Caco-2 (cell line): ENCODE results near the gene IFIT2. TPM values are rescaled to one million over a fixed set of nuclear protein-coding genes. Genes with fewer than 3 reads are reported as not detected.

Experiments used
- BruUV-seq: library from RNA; stranded (reverse); fragments of 400-500 nt; replicated peaks from 2 replicates; lab custom pipeline; 2021; lab: Mats Ljungman, UMichigan
- CTCF ChIA-PET: fragments of 300-600 bp; sonication (Branson Sonifier 250); formaldehyde crosslinking; loops from one replicate; lab custom pipeline; 2022; ENCODE audit warnings: antibody characterized with exemption; lab: Charles Lee
- POLR2A ChIA-PET: fragments of 300-600 bp; sonication (Branson Sonifier 250); formaldehyde crosslinking; loops from one replicate; lab custom pipeline; 2022; ENCODE audit warnings: antibody characterized with exemption; lab: Charles Lee
- DNase-seq, 2 experiments: peaks; one replicate each; pipeline versions ENCODE4 v3.0.0 to v3.0.0-alpha.2; 2020 to 2022
- H3K27me3 ChIP-seq: replicated peaks from 2 replicates; pipeline ENCODE4 v1.6.0; 2011; ENCODE audit warnings: low read length; ENCODE audit not compliant: control insufficient read depth, insufficient read depth
- H3K36me3 ChIP-seq: 2 replicates; pipeline ENCODE4 v1.5.1; 2011; ENCODE audit warnings: low read length; ENCODE audit not compliant: control insufficient read depth, insufficient read depth
- H3K4me1 ChIP-seq: fragments of 250-450 bp; sonication (Bioruptor Pico); 2 replicates; pipeline ENCODE4 v1.5.1; 2020; ENCODE audit warnings: mild to moderate bottlenecking
- H3K4me3 ChIP-seq: 2 replicates; pipeline ENCODE4 v1.5.1; 2011; ENCODE audit warnings: low read depth, mild to moderate bottlenecking, control low read depth, low read length
- H3K9me3 ChIP-seq: fragments of 250-450 bp; sonication (Bioruptor Pico); 2 replicates; pipeline ENCODE4 v1.5.1; 2020; ENCODE audit warnings: mild to moderate bottlenecking, moderate library complexity
- H3K27ac Mint-ChIP-seq: one replicate; pipeline ENCODE4 v1.8.0; 2022; ENCODE audit warnings: mixed read lengths; ENCODE audit not compliant: unreplicated experiment
- H3K27me3 Mint-ChIP-seq: one replicate; pipeline ENCODE4 v1.8.0; 2022; ENCODE audit warnings: mixed read lengths; ENCODE audit not compliant: insufficient read depth, unreplicated experiment
- H3K36me3 Mint-ChIP-seq: one replicate; pipeline ENCODE4 v1.8.0; 2022; ENCODE audit warnings: mild to moderate bottlenecking, mixed read lengths; ENCODE audit not compliant: insufficient read depth, unreplicated experiment
- H3K4me1 Mint-ChIP-seq: one replicate; pipeline ENCODE4 v1.8.0; 2022; ENCODE audit warnings: low read depth, mixed read lengths; ENCODE audit not compliant: unreplicated experiment
- H3K4me3 Mint-ChIP-seq: one replicate; pipeline ENCODE4 v1.8.0; 2022; ENCODE audit warnings: mild to moderate bottlenecking, moderate library complexity, mixed read lengths; ENCODE audit not compliant: unreplicated experiment
- H3K9me3 Mint-ChIP-seq: one replicate; pipeline ENCODE4 v1.8.0; 2022; ENCODE audit warnings: mixed read lengths; ENCODE audit not compliant: unreplicated experiment
- intact Hi-C: fragments of 100-400 bp; cut with micrococcal nuclease; formaldehyde crosslinking; loops from one replicate; pipeline ENCODE4 v1.10.0; 2022; ENCODE audit not compliant: unreplicated experiment
- total RNA-seq: library from RNA; stranded (reverse); gene quantifications from 2 replicates; pipeline ENCODE4 v1.2.3, GENCODE V29; 2022
- TF ChIP-seq, protein P1 (sequence below), 2 experiments: fragments of 200-600 bp in 1 of 2; IDR thresholded peaks; 1 replicate in 1 of 2; 2 replicates in 1 of 2; pipeline versions ENCODE4 v1.5.1 to v1.8.0; 2011 to 2022; ENCODE audit warnings: antibody characterized with exemption in 1 of 2, control low read depth in 1 of 2, inconsistent platforms in 1 of 2, low read depth in 1 of 2, low read length in 1 of 2, mild to moderate bottlenecking in 1 of 2, moderate library complexity in 1 of 2; ENCODE audit not compliant: insufficient read depth in 1 of 2, severe bottlenecking in 1 of 2, unreplicated experiment in 1 of 2

IFIT2 gene
- total RNA-seq, 1 experiment from 2014 or later: 0.43 TPM

DNA sequence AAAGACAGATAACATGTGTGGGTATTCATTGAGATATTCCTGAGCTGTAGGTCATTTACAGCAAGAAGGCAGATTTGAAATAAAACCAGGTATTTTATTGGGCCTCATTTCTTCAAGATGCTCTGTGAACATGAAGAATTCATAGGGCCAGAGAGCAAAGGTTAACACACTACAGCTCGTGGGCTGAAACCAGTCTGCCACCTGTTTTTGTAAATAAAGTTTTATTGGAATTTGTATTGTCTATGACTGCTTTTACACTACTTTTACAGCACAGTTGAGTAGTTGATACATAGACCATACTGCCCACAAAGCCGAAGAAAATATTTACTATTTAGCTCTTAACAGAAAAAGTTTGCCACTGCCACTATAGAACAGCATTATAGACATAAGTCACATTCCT lies 28.2 kb upstream of the IFIT2 start:
- POLR2A ChIA-PET: no interaction called here
- TF ChIP-seq, protein P1, sequence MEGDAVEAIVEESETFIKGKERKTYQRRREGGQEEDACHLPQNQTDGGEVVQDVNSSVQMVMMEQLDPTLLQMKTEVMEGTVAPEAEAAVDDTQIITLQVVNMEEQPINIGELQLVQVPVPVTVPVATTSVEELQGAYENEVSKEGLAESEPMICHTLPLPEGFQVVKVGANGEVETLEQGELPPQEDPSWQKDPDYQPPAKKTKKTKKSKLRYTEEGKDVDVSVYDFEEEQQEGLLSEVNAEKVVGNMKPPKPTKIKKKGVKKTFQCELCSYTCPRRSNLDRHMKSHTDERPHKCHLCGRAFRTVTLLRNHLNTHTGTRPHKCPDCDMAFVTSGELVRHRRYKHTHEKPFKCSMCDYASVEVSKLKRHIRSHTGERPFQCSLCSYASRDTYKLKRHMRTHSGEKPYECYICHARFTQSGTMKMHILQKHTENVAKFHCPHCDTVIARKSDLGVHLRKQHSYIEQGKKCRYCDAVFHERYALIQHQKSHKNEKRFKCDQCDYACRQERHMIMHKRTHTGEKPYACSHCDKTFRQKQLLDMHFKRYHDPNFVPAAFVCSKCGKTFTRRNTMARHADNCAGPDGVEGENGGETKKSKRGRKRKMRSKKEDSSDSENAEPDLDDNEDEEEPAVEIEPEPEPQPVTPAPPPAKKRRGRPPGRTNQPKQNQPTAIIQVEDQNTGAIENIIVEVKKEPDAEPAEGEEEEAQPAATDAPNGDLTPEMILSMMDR (IDR thresholded peaks at IDR 0.05; ENCODE audit: insufficient read depth in 1 of 2, low read depth in 1 of 2, low read length in 1 of 2, severe bottlenecking in 1 of 2, unreplicated experiment in 1 of 2): no peak

GRCh38 chr10:89274928-89275327 lies 26.9 kb upstream of the IFIT2 start:
- intact Hi-C loops: no loop called here
- BruUV-seq: no TSS peak
- DNase-seq: no peak

More for the DNA sequence above, 28.2 kb upstream of the IFIT2 start:
- H3K27me3 Mint-ChIP-seq: no peaks in the 10 kb centered on the region
- H3K9me3 Mint-ChIP-seq: no peaks in the 10 kb centered on the region
- intact Hi-C loops: no loop called here
- BruUV-seq: no TSS peak
- H3K4me3 Mint-ChIP-seq: no peak overlapping the region
- Histone ChIP-seq H3K4me1 (peaks cover 20% of the 10 kb centered on the region), H3K9me3 (no peaks in the 10 kb centered on the region), H3K27me3 (no peaks in the 10 kb centered on the region), H3K4me3 (no peak overlapping the region), H3K36me3 (no peaks in the 10 kb centered on the region)
- no peak for DNase-seq
- peaks cover 21% of the 10 kb centered on the region for H3K4me1 Mint-ChIP-seq
- no peaks in the 10 kb centered on the region for H3K36me3 Mint-ChIP-seq
- CTCF ChIA-PET: interaction anchor here (0.6 kb wide), 1 partner anchor 115 kb away, joined by 4 read pairs; no protein-coding TSS in a partner anchor
- H3K27ac Mint-ChIP-seq: no peak overlapping the region

DNA sequence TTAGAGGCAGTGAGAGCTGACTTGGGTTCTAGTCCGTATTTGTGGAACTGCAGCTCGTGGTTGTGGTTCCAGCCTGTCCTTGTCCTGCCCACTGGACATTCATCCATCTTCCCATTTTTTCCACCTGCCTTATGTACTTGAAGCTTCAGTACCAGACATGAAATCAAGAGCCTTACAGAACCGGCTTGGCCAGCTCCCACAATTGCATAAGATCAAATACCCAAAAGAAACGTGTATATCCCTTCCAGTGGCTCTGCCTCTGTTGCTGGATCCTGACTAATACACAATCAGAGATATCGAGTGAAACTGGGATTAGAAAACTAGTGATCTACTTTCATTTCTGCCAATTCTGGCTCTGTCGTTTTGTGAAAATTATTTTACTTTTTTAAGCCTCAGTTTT lies 26.5 kb upstream of the IFIT2 start:
- intact Hi-C loops: no loop called here
- Histone ChIP-seq H3K9me3 (no peaks in the 10 kb centered on the region), H3K4me1 (peaks cover 13% of the 10 kb centered on the region), H3K36me3 (no peaks in the 10 kb centered on the region), H3K27me3 (no peaks in the 10 kb centered on the region), H3K4me3 (no peak overlapping the region)
- peaks cover 21% of the 10 kb centered on the region for H3K4me1 Mint-ChIP-seq
- H3K27ac Mint-ChIP-seq: no peak overlapping the region
- ChIA-PET CTCF (interaction anchor here (1.0 kb wide), 1 partner anchor 114 kb away, joined by 3 read pairs; no protein-coding TSS in a partner anchor), POLR2A (interaction anchor here (0.5 kb wide), 1 partner anchor 139 kb away, joined by 3 read pairs; the partner anchor contains the start of gene IFIT5)
- no peaks in the 10 kb centered on the region for H3K36me3 Mint-ChIP-seq
- H3K27me3 Mint-ChIP-seq: no peaks in the 10 kb centered on the region
- TF ChIP-seq, protein P1 (IDR thresholded peaks at IDR 0.05; ENCODE audit: insufficient read depth in 1 of 2, low read depth in 1 of 2, low read length in 1 of 2, severe bottlenecking in 1 of 2, unreplicated experiment in 1 of 2): no peak
- H3K9me3 Mint-ChIP-seq: no peaks in the 10 kb centered on the region
- BruUV-seq: no TSS peak
- no peak overlapping the region for H3K4me3 Mint-ChIP-seq
- DNase-seq: no peak

More at GRCh38 chr10:89274928-89275327, 26.9 kb upstream of the IFIT2 start:
- no peak overlapping the region for H3K4me3 ChIP-seq
- POLR2A ChIA-PET: no interaction called here
- no peak overlapping the region for H3K4me3 Mint-ChIP-seq
- H3K36me3 ChIP-seq: no peaks in the 10 kb centered on the region
- TF ChIP-seq, protein P1 (IDR thresholded peaks at IDR 0.05; ENCODE audit: insufficient read depth in 1 of 2, low read depth in 1 of 2, low read length in 1 of 2, severe bottlenecking in 1 of 2, unreplicated experiment in 1 of 2): no peak
- H3K9me3 Mint-ChIP-seq: no peaks in the 10 kb centered on the region
- CTCF ChIA-PET: no interaction called here
- no peak overlapping the region for H3K27ac Mint-ChIP-seq
- H3K27me3 ChIP-seq: no peaks in the 10 kb centered on the region
- H3K9me3 ChIP-seq: no peaks in the 10 kb centered on the region
- no peaks in the 10 kb centered on the region for H3K27me3 Mint-ChIP-seq
- peaks cover 17% of the 10 kb centered on the region for H3K4me1 ChIP-seq
- no peaks in the 10 kb centered on the region for H3K36me3 Mint-ChIP-seq
- H3K4me1 Mint-ChIP-seq: peaks cover 21% of the 10 kb centered on the region
